Transverse colon (tissue), 4 donors: Measurements from ENCODE around the gene HDAC4. TPM values are rescaled to one million over a fixed set of nuclear protein-coding genes. Genes with fewer than 3 reads are reported as not detected.

ENCODE experiments used
- DNase-seq: peaks from one replicate; pipeline ENCODE4 v3.0.0-alpha.2; 2019
- H3K27ac ChIP-seq, 4 donors: fragments of 200-600 bp; sonication (generic); 2 replicates each; pipeline ENCODE4 v1.5.1; 2016 to 2018; ENCODE audit warnings: inconsistent platforms in 4 of 4
- H3K27me3 ChIP-seq: fragments of 200-600 bp; sonication (generic); 2 replicates; pipeline ENCODE4 v1.5.1; 2017; ENCODE audit warnings: inconsistent platforms
- H3K36me3 ChIP-seq, 4 donors: fragments of 200-600 bp; sonication (generic); 2 replicates each; pipeline ENCODE4 v1.5.1; 2017 to 2019; ENCODE audit warnings: inconsistent platforms in 4 of 4
- H3K4me1 ChIP-seq, 4 donors: fragments of 200-600 bp; sonication (generic); 2 replicates each; pipeline ENCODE4 v1.5.1; 2017 to 2020; ENCODE audit warnings: inconsistent platforms in 4 of 4
- H3K4me3 ChIP-seq, 4 donors: fragments of 200-600 bp; sonication (generic); 1 replicate in 1 of 4; 2 replicates in 3 of 4; pipeline versions ENCODE4 v1.5.1 to v1.6.1; 2017 to 2019; ENCODE audit warnings: inconsistent platforms in 4 of 4
- H3K9me3 ChIP-seq, 2 donors: fragments of 200-600 bp; sonication (generic); 2 replicates each; pipeline ENCODE4 v1.5.1; 2017 to 2019; ENCODE audit warnings: inconsistent platforms in 2 of 2
- CTCF ChIP-seq, 5 experiments: fragments of 200-600 bp in 3 of 5; fragments of 450-650 bp in 2 of 5; sonication (generic) in 3 of 5; IDR thresholded peaks; 1 replicate in 2 of 5; 2 replicates in 3 of 5; pipeline ENCODE4 v1.5.1; 2016 to 2017; ENCODE audit warnings: antibody characterized with exemption in 5 of 5, inconsistent platforms in 3 of 5, mild to moderate bottlenecking in 2 of 5, moderate library complexity in 1 of 5
- EP300 ChIP-seq: sonication (generic); formaldehyde crosslinking; IDR thresholded peaks from one replicate; pipeline ENCODE4 v1.6.1; 2017; ENCODE audit warnings: antibody characterized with exemption, low read depth
- POLR2A ChIP-seq: fragments of 450-650 bp; IDR thresholded peaks from one replicate; pipeline ENCODE4 v1.6.1; 2016; ENCODE audit warnings: antibody characterized with exemption, mild to moderate bottlenecking, moderate library complexity
- POLR2AphosphoS5 ChIP-seq, 3 donors: sonication (generic); formaldehyde crosslinking; IDR thresholded peaks; one replicate each; pipeline ENCODE4 v1.6.1; 2016; ENCODE audit warnings: antibody characterized with exemption in 3 of 3
- WGBS, 2 donors: methylation state at CpG; one replicate each; pipeline ENCODE4 v1.1.5; 2018; ENCODE audit warnings: low coverage in 1 of 2; 5-methylcytosine and 5-hydroxymethylcytosine counted together
- in situ Hi-C, 4 donors: fragments of 200-750 bp; cut with MboI; loops; one replicate each; pipeline versions ENCODE4 v1.15.0 to v1.15.1; 2017; ENCODE audit warnings: low sequenced_read_pairs in 3 of 4, low pct_ligation_motif_present in 1 of 4, low pct_unique_long_range_greater_than_20kb in 1 of 4
- intact Hi-C: fragments of 100-400 bp; cut with DNase I; formaldehyde crosslinking; loops from one replicate; pipeline ENCODE4 v1.15.1; 2023; ENCODE audit warnings: low total_unique reads
- total RNA-seq, 4 donors: library from RNA; depleted of rRNA; stranded (reverse); fragments of >200 nt; gene quantifications; one replicate each; pipeline ENCODE4 v1.1.0, GENCODE V29; 2016

The HDAC4 gene
- total RNA-seq, 4 donors from 2014 or later: 33.9 to 192 (median 112) TPM

GRCh38 chr2:239061121-239061666 is 339.6 kb downstream of the HDAC4 start:
- no peak for TF ChIP-seq CTCF (IDR thresholded peaks at IDR 0.05)
- Histone ChIP-seq H3K4me3 (no peak overlapping the region), H3K4me1 (no peaks in the 10 kb centered on the region), H3K36me3 (peaks cover 0 to 6% (median 2%) of the 10 kb centered on the region in 4 donors), H3K27ac (no peak overlapping the region), H3K9me3 (no peaks in the 10 kb centered on the region), H3K27me3 (no peaks in the 10 kb centered on the region)
- intact Hi-C loops (no loop called here), in situ Hi-C loops (no loop called here)
- DNase-seq: no peak
- WGBS, 2 donors: 87 to 95% methylated on average over 4 to 12 of the region's 12 CpGs

DNA sequence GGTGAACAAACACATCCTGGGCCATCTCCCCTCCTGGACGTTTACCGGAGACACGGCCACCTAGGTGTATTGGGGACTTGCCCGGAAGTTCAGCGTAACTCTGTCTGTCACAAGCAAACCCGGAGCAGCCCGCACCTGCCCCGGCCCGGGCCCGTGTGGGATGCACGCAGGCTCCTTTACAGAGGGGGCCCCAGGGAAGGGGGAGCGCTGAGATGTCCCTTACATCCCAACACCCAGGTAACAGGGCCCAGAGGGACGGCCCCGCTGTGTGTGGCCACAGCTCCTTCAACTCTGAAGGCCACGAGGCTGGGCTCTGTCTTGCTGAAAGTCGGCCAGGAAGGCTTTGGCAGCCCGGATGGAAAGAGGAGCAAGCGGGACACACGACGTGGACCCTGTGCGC is 340.1 kb downstream of the HDAC4 start:
- in situ Hi-C loops: no loop called here
- DNase-seq: no peak
- Histone ChIP-seq H3K9me3 (no peaks in the 10 kb centered on the region), H3K27ac (no peak overlapping the region), H3K27me3 (no peaks in the 10 kb centered on the region), H3K4me3 (no peak overlapping the region), H3K4me1 (no peaks in the 10 kb centered on the region), H3K36me3 (peaks cover 0 to 6% (median 0%) of the 10 kb centered on the region in 4 donors)
- no peak for TF ChIP-seq POLR2A
- no peak for TF ChIP-seq POLR2AphosphoS5 (IDR thresholded peaks at IDR 0.05)
- no peak for TF ChIP-seq CTCF (IDR thresholded peaks at IDR 0.05)
- no peak for TF ChIP-seq EP300
- WGBS, 2 donors: 93% methylated on average over 21 of the region's 21 CpGs; no CpG with 5 or more reads in 1 of the 2 donors
- intact Hi-C loops: no loop called here

DNA sequence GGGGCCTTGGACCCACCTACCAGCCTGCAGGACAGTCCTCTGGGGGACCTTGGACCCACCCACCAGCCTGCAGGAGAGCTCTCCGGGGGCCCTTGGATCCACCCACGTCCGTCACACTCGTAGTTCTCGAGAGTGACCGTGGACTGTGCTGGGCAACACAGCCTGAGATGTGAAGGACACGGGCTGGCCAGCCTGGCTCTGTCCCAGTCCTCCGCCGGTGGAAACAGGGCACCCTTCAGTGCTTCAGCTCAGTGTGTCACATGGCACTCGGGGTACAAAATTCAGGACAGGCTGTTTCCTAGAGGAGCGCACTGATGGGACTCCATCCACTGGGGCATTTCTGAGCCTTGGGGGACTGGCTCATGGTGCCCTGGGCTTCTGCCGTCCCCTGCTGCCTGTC is 341.0 kb downstream of the HDAC4 start:
- H3K36me3 ChIP-seq: peaks cover 0 to 7% (median under 1%) of the 10 kb centered on the region in 4 donors
- H3K27me3 ChIP-seq: no peaks in the 10 kb centered on the region
- TF ChIP-seq EP300: no peak
- TF ChIP-seq POLR2A: no peak
- no peak for TF ChIP-seq CTCF (IDR thresholded peaks at IDR 0.05)
- no peak for TF ChIP-seq POLR2AphosphoS5 (IDR thresholded peaks at IDR 0.05)
- intact Hi-C loops (no loop called here), in situ Hi-C loops (no loop called here)
- no peaks in the 10 kb centered on the region for H3K4me1 ChIP-seq
- no peak overlapping the region for H3K27ac ChIP-seq
- H3K9me3 ChIP-seq: no peaks in the 10 kb centered on the region
- WGBS, 2 donors: 97 to 100% methylated on average over 5 to 12 of the region's 12 CpGs
- DNase-seq: no peak
- H3K4me3 ChIP-seq: no peak overlapping the region

DNA sequence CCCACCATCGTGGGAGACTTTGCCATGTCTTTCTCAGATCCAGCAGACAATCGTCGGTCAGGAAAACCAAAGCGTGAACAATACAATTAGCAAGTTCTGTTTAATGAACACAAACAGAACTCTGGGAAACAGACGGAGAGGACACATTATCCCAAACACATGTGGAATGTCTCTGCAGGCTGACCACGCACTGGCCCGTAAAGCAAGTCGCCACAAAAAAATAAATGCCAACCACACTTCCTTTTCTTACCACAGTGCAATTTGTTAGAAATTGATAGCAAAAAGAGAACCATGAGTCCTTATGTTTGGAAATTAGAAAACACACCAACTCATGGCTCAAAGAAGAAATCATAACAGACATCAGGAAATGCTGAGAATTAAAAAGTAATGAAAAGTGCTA is 342.1 kb downstream of the HDAC4 start:
- 81 to 87% methylated on average over 6 to 8 of the region's 8 CpGs for WGBS, 2 donors
- Histone ChIP-seq H3K27ac (no peak overlapping the region), H3K36me3 (peaks cover 0 to 12% (median 5%) of the 10 kb centered on the region in 4 donors), H3K27me3 (no peaks in the 10 kb centered on the region), H3K4me3 (no peak overlapping the region), H3K9me3 (no peaks in the 10 kb centered on the region), H3K4me1 (no peaks in the 10 kb centered on the region)
- TF ChIP-seq EP300 (no peak), CTCF (IDR thresholded peaks at IDR 0.05) (no peak), POLR2A (no peak), POLR2AphosphoS5 (IDR thresholded peaks at IDR 0.05) (no peak)
- intact Hi-C loops: no loop called here
- DNase-seq: no peak
- in situ Hi-C loops: no loop called here
